SK-N-SH (cell line): ENCODE results near the gene KCNT1. TPM values are rescaled to one million over a fixed set of nuclear protein-coding genes. Genes with fewer than 3 reads are reported as not detected.
A peak's percentile ranks its signal among the peaks of the same experiment; 100 is the strongest.

Experiments
- CTCF ChIA-PET: fragments of 300-600, 350-600 bp; formaldehyde crosslinking; extraction: SDS; loops from one replicate; lab custom pipeline; 2021; lab: Yijun Ruan, JAX
- POLR2A ChIA-PET: fragments of 350-600 bp; sonication (Branson Sonifier 250); formaldehyde crosslinking; extraction: SDS; loops from one replicate; lab custom pipeline; 2020; ENCODE audit warnings: antibody characterized with exemption, inconsistent platforms; lab: Yijun Ruan, JAX
- DNase-seq: peaks from one replicate; pipeline ENCODE4 v3.0.0; 2012
- H2AFZ ChIP-seq: fragments of 200-600 bp; sonication (generic); 2 replicates; pipeline ENCODE4 v1.8.1; 2016; ENCODE audit warnings: antibody characterized with exemption, mild to moderate bottlenecking, low read depth
- H3F3A ChIP-seq: fragments of 200-600 bp; sonication (generic); replicated peaks from 2 replicates; pipeline ENCODE3; 2016; ENCODE audit warnings: antibody characterized with exemption, mild to moderate bottlenecking; ENCODE audit not compliant: insufficient read depth
- H3K27ac ChIP-seq, 2 experiments: fragments of 200-500 bp in 1 of 2; fragments of 200-600 bp in 1 of 2; sonication (Bioruptor generic) in 1 of 2; sonication (generic), shearing (Covaris generic) in 1 of 2; 2 replicates each; pipeline versions ENCODE4 v1.5.1 to v1.6.1; 2014 to 2016; ENCODE audit warnings: low read depth in 2 of 2, inconsistent platforms in 1 of 2, low read length in 1 of 2, mild to moderate bottlenecking in 1 of 2, mixed read lengths in 1 of 2
- H3K27me3 ChIP-seq: fragments of 200-600 bp; sonication (generic), shearing (Covaris generic); 2 replicates; pipeline ENCODE4 v1.6.1; 2016; ENCODE audit warnings: mixed run types; ENCODE audit not compliant: insufficient read depth
- H3K36me3 ChIP-seq, 2 experiments: fragments of 200-500 bp in 1 of 2; fragments of 200-600 bp in 1 of 2; sonication (Bioruptor generic) in 1 of 2; sonication (generic) in 1 of 2; replicated peaks in 1 of 2; 2 replicates each; pipeline versions ENCODE3 to v1.5.1; 2014 to 2016; ENCODE audit warnings: low read length in 1 of 2, mild to moderate bottlenecking in 1 of 2; ENCODE audit not compliant: insufficient read depth in 2 of 2, control insufficient read depth in 1 of 2
- H3K4me1 ChIP-seq, 2 experiments: fragments of 200-500 bp in 1 of 2; fragments of 200-600 bp in 1 of 2; sonication (Bioruptor generic) in 1 of 2; sonication (generic), shearing (Covaris generic) in 1 of 2; 2 replicates each; pipeline versions ENCODE4 v1.5.1 to v1.6.1; 2014 to 2016; ENCODE audit warnings: low read depth in 1 of 2, low read length in 1 of 2, mixed run types in 1 of 2; ENCODE audit not compliant: insufficient read depth in 2 of 2, control insufficient read depth in 1 of 2
- H3K4me2 ChIP-seq: fragments of 200-600 bp; sonication (generic), shearing (Covaris generic); 2 replicates; pipeline ENCODE4 v1.6.1; 2017; ENCODE audit warnings: mixed run types
- H3K4me3 ChIP-seq, 2 experiments: fragments of 200-500 bp in 1 of 2; fragments of 200-600 bp in 1 of 2; sonication (Bioruptor generic) in 1 of 2; sonication (generic), shearing (Covaris generic) in 1 of 2; 2 replicates each; pipeline versions ENCODE4 v1.5.1 to v1.8.1; 2014 to 2016; ENCODE audit warnings: low read depth in 2 of 2, inconsistent platforms in 1 of 2, low read length in 1 of 2, mild to moderate bottlenecking in 1 of 2, mixed read lengths in 1 of 2, moderate library complexity in 1 of 2
- H3K79me2 ChIP-seq: fragments of 200-600 bp; sonication (generic); 2 replicates; pipeline ENCODE4 v1.8.1; 2017; ENCODE audit warnings: mild to moderate bottlenecking; ENCODE audit not compliant: insufficient read depth
- H3K9ac ChIP-seq: fragments of 200-600 bp; sonication (generic); 2 replicates; pipeline ENCODE4 v1.6.1; 2017; ENCODE audit warnings: mixed run types
- H3K9me2 ChIP-seq: fragments of 200-600 bp; sonication (generic); 2 replicates; pipeline ENCODE4 v1.6.1; 2017; ENCODE audit warnings: mixed run types
- H3K9me3 ChIP-seq: fragments of 200-600 bp; sonication (generic); 2 replicates; pipeline ENCODE4 v1.6.1; 2017; ENCODE audit warnings: mixed run types, mild to moderate bottlenecking, moderate library complexity
- H4K20me1 ChIP-seq: fragments of 200-600 bp; sonication (generic); 2 replicates; pipeline ENCODE4 v1.6.1; 2017; ENCODE audit warnings: mild to moderate bottlenecking, mixed run types; ENCODE audit not compliant: insufficient read depth
- CHD2 ChIP-seq: fragments of 150-350 bp; IDR thresholded peaks from 2 replicates; pipeline ENCODE4 v1.6.1; 2018; ENCODE audit warnings: low read length; ENCODE audit not compliant: partially characterized antibody
- CTCF ChIP-seq: fragments of 200-600 bp; sonication (generic); IDR thresholded peaks from 2 replicates; pipeline ENCODE4 v1.6.1; 2017; ENCODE audit warnings: antibody characterized with exemption, mild to moderate bottlenecking, moderate library complexity
- EP300 ChIP-seq, 2 experiments: IDR thresholded peaks; 2 replicates each; pipeline versions ENCODE4 v1.4.0 to v1.6.1; 2012; ENCODE audit warnings: borderline replicate concordance in 1 of 2, low read depth in 1 of 2, low read length in 1 of 2
- EZH2phosphoT487 ChIP-seq: fragments of 200-600 bp; sonication (generic); IDR thresholded peaks from 2 replicates; pipeline ENCODE4 v1.6.1; 2017; ENCODE audit warnings: low read depth, mixed run types, mild to moderate bottlenecking, antibody characterized with exemption, moderate library complexity, borderline replicate concordance
- GABPA ChIP-seq: IDR thresholded peaks from 2 replicates; pipeline ENCODE4 v1.4.0; 2012; ENCODE audit warnings: low read depth, mild to moderate bottlenecking
- IRF3 ChIP-seq: fragments of 150-350 bp; IDR thresholded peaks from 2 replicates; pipeline ENCODE4 v1.6.1; 2016; ENCODE audit warnings: mild to moderate bottlenecking, low read depth, low read length
- MAX ChIP-seq: IDR thresholded peaks from 2 replicates; pipeline ENCODE4 v1.4.0; 2012; ENCODE audit warnings: low read depth
- MEF2A ChIP-seq: IDR thresholded peaks from 2 replicates; pipeline ENCODE4 v1.4.0; 2012; ENCODE audit warnings: low read depth, borderline replicate concordance
- NFIC ChIP-seq: IDR thresholded peaks from 2 replicates; pipeline ENCODE4 v1.4.0; 2012; ENCODE audit warnings: borderline replicate concordance
- NRF1 ChIP-seq: IDR thresholded peaks from 2 replicates; pipeline ENCODE4 v1.6.1; 2012; ENCODE audit warnings: low read depth, mild to moderate bottlenecking, low read length
- RAD21 ChIP-seq: IDR thresholded peaks from 2 replicates; pipeline ENCODE4 v1.6.1; 2012; ENCODE audit warnings: mild to moderate bottlenecking, low read length
- RFX5 ChIP-seq: IDR thresholded peaks from 2 replicates; pipeline ENCODE4 v1.6.1; 2012; ENCODE audit warnings: mild to moderate bottlenecking, improper control_type of control experiment, low read length
- SIN3A ChIP-seq: IDR thresholded peaks from 2 replicates; pipeline ENCODE4 v1.6.1; 2012; ENCODE audit warnings: low read depth, mild to moderate bottlenecking, low read length, moderate library complexity, borderline replicate concordance
- SMC3 ChIP-seq: IDR thresholded peaks from 2 replicates; pipeline ENCODE4 v1.6.1; 2012; ENCODE audit warnings: low read depth, low read length, improper control_type of control experiment
- TAF1 ChIP-seq: IDR thresholded peaks from 2 replicates; pipeline ENCODE4 v1.6.1; 2012; ENCODE audit warnings: low read depth, mild to moderate bottlenecking, low read length, moderate library complexity, borderline replicate concordance
- TCF12 ChIP-seq: IDR thresholded peaks from 2 replicates; pipeline ENCODE4 v1.4.0; 2012
- TEAD4 ChIP-seq: IDR thresholded peaks from 2 replicates; pipeline ENCODE4 v1.4.0; 2012; ENCODE audit warnings: mild to moderate bottlenecking, borderline replicate concordance; ENCODE audit not compliant: insufficient read depth
- USF1 ChIP-seq: IDR thresholded peaks from 2 replicates; pipeline ENCODE4 v1.4.0; 2012; ENCODE audit warnings: low read depth, borderline replicate concordance
- YY1 ChIP-seq: IDR thresholded peaks from 2 replicates; pipeline ENCODE4 v1.4.0; 2012; ENCODE audit warnings: low read depth, mild to moderate bottlenecking
- WGBS: methylation state at CpG from one replicate; pipeline ENCODE4 v1.1.6; 2017; ENCODE audit warnings: low lambda C conversion rate; 5-methylcytosine and 5-hydroxymethylcytosine counted together
- polyA plus RNA-seq, 3 experiments: library from polyadenylated mRNA; depleted of rRNA; stranded (reverse); fragments of >200 nt; gene quantifications; 2 replicates each; pipeline ENCODE4 v1.2.3, GENCODE V29; 2012

Gene KCNT1
- polyA plus RNA-seq, 1 of the 3 experiments (the other 2 are of a cell fraction): 0.08 TPM

GRCh38 chr9:135664801-135665794 is 36.9 kb upstream of the KCNT1 start:
- no peak for TF ChIP-seq SIN3A
- TF ChIP-seq TCF12: no peak
- TF ChIP-seq TAF1: no peak
- TF ChIP-seq RAD21: no peak
- TF ChIP-seq SMC3: no peak
- no peak for TF ChIP-seq GABPA
- TF ChIP-seq EZH2phosphoT487: no peak
- TF ChIP-seq NFIC: no peak
- no peak for TF ChIP-seq IRF3
- TF ChIP-seq NRF1: no peak
- no peak for TF ChIP-seq CTCF
- TF ChIP-seq MAX: no peak
- no peak for TF ChIP-seq CHD2
- TF ChIP-seq RFX5: no peak
- TF ChIP-seq TEAD4: no peak
- TF ChIP-seq YY1: no peak
- no peak for TF ChIP-seq USF1
- TF ChIP-seq EP300 (IDR thresholded peaks at IDR 0.05; ENCODE audit: borderline replicate concordance in 1 of 2, low read depth in 1 of 2, low read length in 1 of 2): no peak
- no peak for TF ChIP-seq MEF2A
- TF ChIP-seq, all 33 proteins: peak for 0
- Histone ChIP-seq H3K79me2 (no peaks in the 10 kb centered on the region), H3K36me3 (no peaks in the 10 kb centered on the region), H3K27ac (no peak overlapping the region), H3K27me3 (no peaks in the 10 kb centered on the region), H2AFZ (no peak overlapping the region), H3K9ac (no peak overlapping the region), H3K4me1 (peaks cover 0 to 2% of the 10 kb centered on the region in 2 experiments; a peak in 1 of 4 replicates), H3K9me3 (no peaks in the 10 kb centered on the region), H3K4me3 (no peak overlapping the region), H3F3A (no peaks in the 10 kb centered on the region), H4K20me1 (no peaks in the 10 kb centered on the region), H3K4me2 (no peak overlapping the region), H3K9me2 (no peaks in the 10 kb centered on the region)
- DNase-seq: peak; percentile 14
- POLR2A ChIA-PET: no interaction called here
- CTCF ChIA-PET: no interaction called here
- 62% methylated on average over 17 of the region's 32 CpGs for WGBS
